DOHH2 (cell line): ENCODE results near the gene PAK5.

Experiments used
- H3F3A ChIP-seq: fragments of 200-600 bp; sonication (generic), shearing (Covaris generic); 2 replicates; pipeline ENCODE4 v1.6.0; 2016; ENCODE audit warnings: antibody characterized with exemption, mild to moderate bottlenecking; ENCODE audit not compliant: control insufficient read depth, insufficient read depth
- H3K27ac ChIP-seq: fragments of 200-600 bp; sonication (generic); 2 replicates; pipeline ENCODE4 v1.5.1; 2014; ENCODE audit warnings: low read depth, mild to moderate bottlenecking, low read length, moderate library complexity
- H3K27me3 ChIP-seq: fragments of 200-600 bp; sonication (generic); 2 replicates; pipeline ENCODE4 v1.6.1; 2014; ENCODE audit warnings: mild to moderate bottlenecking, low read length, mixed read lengths; ENCODE audit not compliant: control insufficient read depth
- H3K36me3 ChIP-seq: fragments of 200-600 bp; sonication (generic); 2 replicates; pipeline ENCODE4 v1.6.1; 2014; ENCODE audit warnings: mild to moderate bottlenecking, low read length, moderate library complexity, mixed read lengths; ENCODE audit not compliant: control insufficient read depth
- H3K4me1 ChIP-seq: fragments of 200-600 bp; sonication (generic); 2 replicates; pipeline ENCODE4 v1.6.1; 2014; ENCODE audit warnings: mild to moderate bottlenecking, low read length, mixed read lengths; ENCODE audit not compliant: control insufficient read depth
- H3K4me2 ChIP-seq: fragments of 200-600 bp; sonication (generic); 2 replicates; pipeline ENCODE4 v1.6.0; 2014; ENCODE audit warnings: mild to moderate bottlenecking, low read length, moderate library complexity
- H3K4me3 ChIP-seq: fragments of 200-600 bp; sonication (generic); 2 replicates; pipeline ENCODE4 v1.5.1; 2014; ENCODE audit warnings: mild to moderate bottlenecking, low read length, mixed read lengths
- H3K79me2 ChIP-seq: fragments of 200-600 bp; sonication (generic); 2 replicates; pipeline ENCODE4 v1.6.1; 2014; ENCODE audit warnings: mild to moderate bottlenecking, low read length, mixed read lengths; ENCODE audit not compliant: control insufficient read depth
- H3K9me2 ChIP-seq: fragments of 200-600 bp; sonication (generic); replicated peaks from 2 replicates; pipeline ENCODE4 v1.6.1; 2014; ENCODE audit warnings: mild to moderate bottlenecking, low read length, mixed read lengths; ENCODE audit not compliant: control insufficient read depth
- H3K9me3 ChIP-seq: fragments of 200-600 bp; sonication (generic); 2 replicates; pipeline ENCODE4 v1.6.1; 2014; ENCODE audit warnings: antibody characterized with exemption, low read length, mixed read lengths; ENCODE audit not compliant: control insufficient read depth, insufficient read depth
- H4K20me1 ChIP-seq: fragments of 200-600 bp; sonication (generic); 2 replicates; pipeline ENCODE4 v1.6.0; 2014; ENCODE audit warnings: low read depth, mild to moderate bottlenecking, antibody characterized with exemption, low read length, moderate library complexity; ENCODE audit not compliant: control insufficient read depth, insufficient read depth
- CTCF ChIP-seq: fragments of 200-600 bp; sonication (generic); IDR thresholded peaks from one replicate; pipeline ENCODE4 v1.5.1; 2014; ENCODE audit warnings: antibody characterized with exemption, mild to moderate bottlenecking, low read depth, low read length; ENCODE audit not compliant: poor library complexity, severe bottlenecking
- EZH2phosphoT487 ChIP-seq: fragments of 200-600 bp; sonication (generic); IDR thresholded peaks from 2 replicates; pipeline ENCODE4 v1.6.1; 2017; ENCODE audit warnings: borderline replicate concordance, mild to moderate bottlenecking, antibody characterized with exemption, low read length, moderate library complexity, mixed read lengths

The PAK5 gene

GRCh38 chr20:9677100-9677623 is 161.7 kb downstream of the PAK5 start:
- Histone ChIP-seq H3K36me3 (no peaks in the 10 kb centered on the region), H3K9me2 (no peaks in the 10 kb centered on the region), H3K4me2 (no peak overlapping the region), H3F3A (no peaks in the 10 kb centered on the region), H4K20me1 (no peaks in the 10 kb centered on the region), H3K79me2 (no peaks in the 10 kb centered on the region), H3K27ac (no peak overlapping the region), H3K4me1 (no peaks in the 10 kb centered on the region), H3K9me3 (no peaks in the 10 kb centered on the region), H3K27me3 (no peaks in the 10 kb centered on the region), H3K4me3 (no peak overlapping the region)
- no peak for TF ChIP-seq CTCF
- no peak for TF ChIP-seq EZH2phosphoT487

- no peaks in the 10 kb centered on the region for H3K9me2 ChIP-seq
- H3K36me3 ChIP-seq, result no peaks in the 10 kb centered on the region
- no peak overlapping the region for H3K4me3 ChIP-seq
- no peak overlapping the region for H3K4me2 ChIP-seq
- no peaks in the 10 kb centered on the region for H4K20me1 ChIP-seq
- no peaks in the 10 kb centered on the region for H3K27me3 ChIP-seq
- H3K79me2 ChIP-seq, result no peaks in the 10 kb centered on the region
- no peak overlapping the region for H3K27ac ChIP-seq
- H3F3A ChIP-seq, result no peaks in the 10 kb centered on the region
- H3K9me3 ChIP-seq, result no peaks in the 10 kb centered on the region
- TF ChIP-seq EZH2phosphoT487, result no peak
- TF ChIP-seq CTCF, result no peak
- H3K4me1 ChIP-seq, result no peaks in the 10 kb centered on the region
Measured at GRCh38 chr20:9672981-9673380, 165.9 kb downstream of the PAK5 start.

DNA sequence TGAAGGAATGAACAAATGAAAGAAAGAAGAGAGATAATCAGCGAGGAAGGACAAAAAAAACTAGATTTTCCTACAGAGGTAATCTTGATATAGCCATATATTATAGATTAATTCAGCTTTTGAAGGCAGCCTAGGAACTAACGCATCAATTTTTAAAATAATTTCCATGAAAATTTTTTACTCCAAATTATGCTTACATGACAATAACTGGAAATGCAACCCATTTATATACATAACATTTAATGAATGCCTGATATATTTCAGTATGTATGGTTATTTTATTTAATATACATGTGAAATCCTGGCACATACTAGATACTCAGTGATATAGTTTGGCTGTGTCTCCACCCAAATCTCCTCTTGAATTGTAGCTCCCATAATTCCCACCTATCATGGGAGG is 166.8 kb downstream of the PAK5 start:
- H3K4me3 ChIP-seq, result no peak overlapping the region
- no peak overlapping the region for H3K4me2 ChIP-seq
- TF ChIP-seq EZH2phosphoT487 (no peak), CTCF (no peak)
- no peaks in the 10 kb centered on the region for H3K36me3 ChIP-seq
- H4K20me1 ChIP-seq, result no peaks in the 10 kb centered on the region
- no peak overlapping the region for H3K27ac ChIP-seq
- no peaks in the 10 kb centered on the region for H3F3A ChIP-seq
- no peaks in the 10 kb centered on the region for H3K27me3 ChIP-seq
- no peaks in the 10 kb centered on the region for H3K9me2 ChIP-seq
- no peaks in the 10 kb centered on the region for H3K9me3 ChIP-seq
- H3K4me1 ChIP-seq, result no peaks in the 10 kb centered on the region
- H3K79me2 ChIP-seq, result no peaks in the 10 kb centered on the region
